SHP77 (cell line): ENCODE data around the gene AUH.

ENCODE experiments used
- DNase-seq, 2 experiments: peaks; one replicate each; lab custom pipeline; 2025; lab: John Stamatoyannopoulos, UW

The AUH gene

DNA sequence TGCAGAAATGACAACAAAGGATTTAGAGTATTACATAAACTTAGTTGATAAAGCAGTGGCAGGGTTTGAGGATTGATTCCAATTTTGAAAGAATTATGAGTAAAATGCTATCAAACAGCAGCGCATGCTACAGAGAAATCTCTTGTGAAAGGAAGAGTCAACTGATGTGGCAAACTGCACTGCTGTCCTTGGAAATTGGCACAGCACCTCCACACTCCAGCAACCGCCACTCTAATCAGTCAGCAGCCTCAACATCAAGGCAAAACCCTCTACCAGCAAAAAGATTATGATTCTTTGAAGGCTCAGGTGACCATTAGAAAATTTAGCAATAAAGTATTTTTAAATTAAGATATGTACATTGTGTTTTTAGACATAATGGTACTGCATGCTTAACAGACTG is 66.4 kb downstream of the AUH start:
- DNase-seq: no peak

- no peak for DNase-seq
Measured at GRCh38 chr9:91291866-91292265, 69.9 kb downstream of the AUH start.

DNA sequence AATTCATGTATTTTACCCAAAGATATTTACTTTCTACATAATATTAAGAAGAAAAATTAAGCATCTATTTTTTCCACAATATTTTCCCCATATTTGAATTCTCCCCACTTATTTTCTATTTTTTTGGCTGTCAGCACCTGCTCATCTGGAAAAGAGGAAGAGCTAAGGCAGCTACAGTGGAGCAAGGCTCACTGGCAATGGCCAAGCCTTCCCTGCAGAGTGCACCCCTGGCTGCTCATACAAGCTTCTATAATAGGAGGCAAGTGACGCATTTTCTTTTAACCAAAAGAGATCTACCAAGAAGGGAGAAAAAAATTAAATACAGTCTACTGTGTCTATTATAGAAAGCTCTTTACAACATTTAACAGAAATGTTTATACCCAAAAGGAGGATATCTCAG is 72.5 kb downstream of the AUH start:
- DNase-seq: no peak

DNA sequence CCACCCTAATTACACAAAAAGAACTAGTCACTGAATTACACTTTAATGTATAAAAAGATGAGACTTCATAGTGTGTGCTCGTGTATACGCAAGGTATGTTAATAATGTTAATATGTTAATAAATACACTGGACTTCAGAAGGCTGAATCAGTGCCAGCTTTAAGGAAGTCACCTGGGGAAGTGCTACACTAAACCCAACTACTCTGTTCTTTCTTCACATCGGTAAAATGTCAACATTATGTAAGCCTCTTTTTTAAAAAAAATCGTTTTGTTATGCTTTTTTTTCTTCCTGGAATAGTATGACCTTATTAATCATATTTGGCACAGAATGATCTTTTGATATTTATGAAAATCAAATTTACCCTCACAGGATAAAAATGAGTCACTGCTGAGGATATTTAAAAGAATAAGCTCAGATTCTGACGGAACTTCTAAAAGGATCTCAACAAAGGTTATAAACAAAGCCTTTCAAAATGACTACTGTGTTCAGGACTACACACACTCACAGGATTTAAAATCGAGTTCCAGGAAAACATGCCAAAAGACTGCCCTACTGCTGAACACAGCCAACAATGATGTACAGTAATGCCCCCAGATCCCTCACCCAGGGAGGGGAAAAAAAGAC is 75.9 kb downstream of the AUH start:
- DNase-seq: no peak

- DNase-seq: no peak
Measured at GRCh38 chr9:91282292-91282691, 79.4 kb downstream of the AUH start.

DNA sequence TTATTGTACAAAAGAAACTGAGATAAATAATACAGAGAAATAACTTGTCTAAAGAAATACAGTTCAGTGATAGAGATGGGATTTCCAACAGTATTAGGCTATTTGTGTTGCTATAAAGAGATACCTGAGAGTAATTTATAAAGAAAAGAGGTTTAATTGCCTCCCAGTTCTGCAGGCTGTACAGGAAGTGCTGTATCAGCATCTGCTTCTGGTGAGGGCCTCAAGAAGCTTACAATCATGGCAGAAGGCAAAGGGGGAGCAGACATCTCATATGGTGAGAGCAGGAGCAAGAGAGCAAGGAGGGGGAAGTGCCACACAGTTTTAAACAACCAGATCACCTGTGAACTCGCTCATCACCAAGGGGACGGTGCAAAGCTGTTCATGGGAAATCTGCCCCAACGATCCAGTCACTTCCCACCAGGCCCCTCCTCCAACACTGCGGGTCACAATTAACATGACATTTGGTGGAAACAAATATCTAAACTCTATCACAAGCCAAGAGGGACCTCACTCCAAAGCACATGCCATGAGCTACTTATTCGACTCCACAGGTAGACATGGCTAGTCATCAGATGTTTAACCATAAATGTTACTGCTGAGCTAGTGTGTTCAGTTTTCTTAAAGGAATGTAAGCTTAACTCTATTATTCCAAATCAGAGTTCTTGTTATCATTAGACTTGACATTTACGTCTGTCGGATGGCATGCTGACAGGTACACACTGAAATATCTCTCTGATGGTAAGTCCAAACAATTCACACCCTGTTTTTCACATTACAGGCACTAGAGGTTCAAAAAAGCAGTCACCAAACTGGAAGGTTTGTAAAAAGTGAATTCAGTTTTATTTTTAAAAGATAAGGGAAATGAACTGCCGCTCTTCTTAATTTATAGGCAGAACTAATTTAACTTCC is 82.2 kb downstream of the AUH start:
- DNase-seq: no peak

DNA sequence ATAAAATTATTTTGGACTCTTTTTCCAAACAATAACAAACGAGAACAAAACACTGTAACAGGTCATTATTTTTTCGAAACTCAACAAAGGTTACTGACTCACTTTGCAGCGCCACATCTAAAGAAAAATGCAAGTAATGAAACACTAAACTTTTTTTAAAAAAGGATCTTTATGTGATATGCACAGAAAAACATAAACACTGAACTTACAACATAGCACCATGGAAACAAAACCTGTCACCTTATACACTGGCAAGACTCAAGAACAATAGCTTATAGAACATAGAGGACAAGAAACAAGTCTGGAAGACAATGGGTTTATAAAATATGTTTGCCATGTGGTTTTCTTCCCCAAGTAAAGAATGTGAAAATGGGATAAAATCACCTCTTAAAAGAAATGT is 85.2 kb downstream of the AUH start:
- DNase-seq: no peak

DNA sequence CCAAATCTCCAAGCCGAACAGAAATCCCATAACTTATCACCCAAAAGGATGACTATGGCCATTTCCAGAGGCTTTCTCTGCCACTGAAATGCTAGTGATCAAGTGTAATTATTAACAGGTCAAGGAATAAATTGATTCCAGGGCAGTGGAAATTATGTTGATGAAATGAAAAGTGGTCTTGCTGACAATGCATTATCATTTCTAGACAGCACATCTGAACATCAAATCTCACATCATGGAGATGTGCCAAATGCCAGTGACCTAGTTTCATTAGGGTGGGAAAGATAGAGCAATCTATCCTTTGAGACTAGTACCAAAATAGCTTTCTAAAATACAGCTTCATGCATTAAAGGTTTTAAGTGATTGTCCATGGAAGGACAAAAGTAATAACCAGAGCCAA is 86.1 kb downstream of the AUH start:
- DNase-seq: no peak

DNA sequence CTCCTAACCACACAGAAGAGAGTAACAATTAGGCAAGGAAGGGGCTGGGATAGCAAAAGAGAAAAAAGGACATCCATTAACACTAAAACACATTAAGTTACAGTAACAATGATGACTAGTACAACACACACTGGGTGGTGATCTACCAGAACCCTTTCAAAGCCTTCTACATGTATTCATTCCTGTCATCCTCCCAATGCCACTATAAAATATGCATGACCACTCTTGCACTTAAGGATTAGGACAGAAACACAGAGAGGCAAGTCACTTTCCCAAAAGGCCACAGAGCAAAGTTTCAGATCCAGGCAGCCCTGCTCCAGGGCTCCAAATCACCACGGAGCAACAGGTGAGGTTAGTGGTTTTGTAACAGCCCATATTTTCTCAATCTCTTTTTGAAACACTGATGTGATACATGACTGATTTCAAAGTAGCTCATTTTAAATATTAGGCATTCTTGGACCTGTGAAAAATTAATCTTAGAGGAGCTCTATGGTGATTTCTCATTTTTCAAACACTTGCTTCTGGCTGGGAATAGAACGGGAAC is 86.7 kb downstream of the AUH start:
- DNase-seq: no peak

GRCh38 chr9:91273853-91274552 is 87.7 kb downstream of the AUH start:
- DNase-seq: no peak

DNA sequence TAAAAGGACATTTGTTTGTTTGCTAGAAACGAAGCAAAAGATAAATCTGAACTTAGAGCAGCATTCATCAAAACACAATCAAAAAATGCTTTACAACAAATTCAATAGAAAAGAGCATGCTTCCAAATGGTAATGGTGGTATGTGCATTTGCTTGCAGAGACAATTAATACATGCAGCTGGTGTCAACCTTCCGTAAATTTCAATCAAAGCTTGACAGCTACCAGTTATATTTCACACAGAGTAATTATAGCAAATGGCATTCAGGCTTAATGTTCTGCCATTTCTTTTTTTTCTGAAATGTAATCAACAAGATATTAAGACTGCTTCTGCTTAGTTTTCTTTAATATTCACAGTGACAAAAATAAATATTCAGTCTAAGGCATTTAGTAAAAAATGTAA is 90.6 kb downstream of the AUH start:
- no peak for DNase-seq

DNA sequence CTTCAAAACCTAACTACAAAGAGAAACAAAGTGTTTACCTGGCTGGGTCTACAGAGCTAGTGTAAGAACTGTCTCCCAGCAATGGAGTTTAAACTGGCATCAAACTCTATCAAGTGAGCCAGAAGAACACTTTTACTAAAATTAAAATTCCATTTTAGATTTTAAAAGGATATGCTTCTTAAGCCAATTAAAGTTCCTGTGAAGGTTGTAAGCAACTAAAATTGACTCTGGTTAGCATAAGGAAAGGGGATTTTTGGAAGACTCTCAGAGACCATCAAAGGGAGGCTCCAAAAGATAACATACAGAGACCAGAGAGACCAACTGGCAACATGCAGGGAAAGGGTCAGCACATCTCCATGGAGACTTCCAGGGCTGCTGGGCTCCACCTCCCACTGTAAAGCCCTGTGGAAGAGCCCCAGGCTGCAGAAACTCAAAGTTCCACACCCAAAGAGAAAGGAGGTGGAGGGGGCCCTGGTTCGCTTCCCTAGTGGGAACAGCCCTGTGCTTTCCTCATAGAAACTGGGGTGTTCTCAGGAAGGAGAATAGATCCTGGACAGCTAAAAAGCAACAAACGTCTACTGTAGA is 91.7 kb downstream of the AUH start:
- no peak for DNase-seq

GRCh38 chr9:91266448-91266847 is 95.3 kb downstream of the AUH start:
- DNase-seq: no peak

DNA sequence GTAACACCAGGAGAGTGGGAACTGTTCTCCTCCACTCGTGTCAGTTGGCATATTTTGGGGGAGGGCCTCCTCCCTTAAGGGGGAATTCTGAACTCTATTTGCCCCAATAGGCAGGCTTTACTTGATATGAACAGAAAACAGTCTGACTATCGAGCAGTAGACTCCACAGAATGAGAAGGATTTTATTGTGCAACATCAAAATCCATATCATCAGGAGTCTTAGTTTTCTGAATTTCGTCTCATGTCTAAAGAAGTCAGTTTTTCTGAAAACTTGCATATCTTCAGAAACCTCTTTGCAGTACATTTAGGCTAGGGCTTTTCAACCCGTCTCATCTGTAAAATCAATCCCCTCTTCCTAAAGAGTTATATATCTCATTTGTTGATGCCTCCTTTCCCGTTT is 96.2 kb downstream of the AUH start:
- DNase-seq: no peak

- DNase-seq: no peak
Measured at GRCh38 chr9:91261417-91261816, 100.3 kb downstream of the AUH start.

- no peak for DNase-seq
Measured at GRCh38 chr9:91259162-91259561, 102.6 kb downstream of the AUH start.

DNA sequence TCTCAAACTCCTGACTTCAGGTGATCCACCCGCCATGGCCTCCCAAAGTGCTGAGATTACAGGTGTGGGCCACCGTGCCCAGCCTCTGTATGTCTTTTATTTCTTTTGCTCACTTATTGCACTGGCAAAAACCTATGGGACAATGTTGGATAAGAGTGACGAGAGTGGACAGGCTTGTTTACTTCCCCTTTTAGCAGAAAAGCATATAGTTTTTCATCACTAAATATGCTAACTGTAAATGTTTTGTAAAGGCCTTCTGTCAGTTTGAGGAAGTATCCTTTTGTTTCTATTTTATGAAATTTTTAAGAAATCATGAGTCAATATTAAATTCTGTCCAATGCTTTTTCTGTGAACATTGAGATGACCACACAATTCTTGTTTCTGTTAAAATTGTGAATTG is 103.3 kb downstream of the AUH start:
- DNase-seq: no peak

GRCh38 chr9:91256235-91256634 is 105.5 kb downstream of the AUH start:
- DNase-seq: no peak

- no peak for DNase-seq
Measured at GRCh38 chr9:91255327-91255726, 106.4 kb downstream of the AUH start.

- no peak for DNase-seq
Measured at GRCh38 chr9:91253488-91253887, 108.2 kb downstream of the AUH start.

DNA sequence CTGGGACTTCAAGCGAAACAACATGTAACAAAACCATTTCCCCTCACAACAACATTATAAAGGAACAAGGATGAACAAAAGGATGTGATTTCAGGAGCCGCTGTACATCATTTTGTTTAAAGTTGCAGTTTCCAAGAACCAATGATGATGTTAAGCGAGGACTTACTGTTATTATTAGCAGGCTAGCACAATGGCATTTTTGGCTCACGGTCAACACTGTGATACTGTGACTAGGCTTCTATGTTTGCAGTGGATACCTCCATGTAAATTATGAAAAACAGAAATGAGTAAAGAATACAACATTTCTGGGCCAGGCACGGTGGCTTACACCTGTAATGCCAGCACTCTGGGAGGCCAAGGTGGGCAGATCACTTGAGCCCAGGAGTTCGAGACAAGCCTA is 113.0 kb downstream of the AUH start:
- no peak for DNase-seq

GRCh38 chr9:91247278-91247677 is 114.4 kb downstream of the AUH start:
- DNase-seq: no peak
